Natural killer cell treated with Interleukin-12 subunit alpha and Interleukin-12 subunit beta and Interleukin-15 and Interleukin-18, amount 100 ng/mL, for 72 hours (primary cell): Measurements from ENCODE around the gene ANO3. TPM values are rescaled to one million over a fixed set of nuclear protein-coding genes. Genes with fewer than 3 reads are reported as not detected.

ENCODE experiments used
- ATAC-seq, 2 donors: fragments of 150-1000 bp; cut with Tn5 transposase in 1 of 2; sonication (Bioruptor Pico), chemical (Tn5 transposase) in 1 of 2; 2 replicates each; pipeline ENCODE4 v1.10.0; 2021
- DNase-seq: peaks from one replicate; pipeline ENCODE4 v3.0.0; 2022; ENCODE audit warnings: low spot score
- H3K27ac Mint-ChIP-seq, 2 donors: 1 replicate in 1 of 2; 2 replicates in 1 of 2; pipeline ENCODE4 v1.8.0; 2022; ENCODE audit warnings: mixed read lengths in 2 of 2, mild to moderate bottlenecking in 1 of 2, moderate library complexity in 1 of 2
- H3K27me3 Mint-ChIP-seq, 2 donors: 1 replicate in 1 of 2; 2 replicates in 1 of 2; pipeline ENCODE4 v1.8.0; 2022; ENCODE audit warnings: mixed read lengths in 2 of 2
- H3K36me3 Mint-ChIP-seq: one replicate; pipeline ENCODE4 v1.8.0; 2022; ENCODE audit warnings: mixed read lengths
- H3K4me1 Mint-ChIP-seq, 2 donors: 1 replicate in 1 of 2; 2 replicates in 1 of 2; pipeline ENCODE4 v1.8.0; 2022; ENCODE audit warnings: low read depth in 2 of 2, mixed read lengths in 2 of 2, mild to moderate bottlenecking in 1 of 2
- H3K4me3 Mint-ChIP-seq: one replicate; pipeline ENCODE4 v1.8.0; 2022; ENCODE audit warnings: mixed read lengths
- H3K9me3 Mint-ChIP-seq: 2 replicates; pipeline ENCODE4 v1.8.0; 2022; ENCODE audit warnings: mixed read lengths
- total RNA-seq, 2 donors: library from RNA; stranded (reverse); gene quantifications; one replicate each; pipeline ENCODE4 v1.2.3, GENCODE V29; 2022

The ANO3 gene
- total RNA-seq, 2 donors from 2014 or later = not detected

- Mint-ChIP-seq H3K36me3 (peaks cover 1% of the 10 kb centered on the region), H3K4me3 (no peak overlapping the region), H3K4me1 (no peaks in the 10 kb centered on the region), H3K9me3 (peaks cover 16% of the 10 kb centered on the region), H3K27me3 (no peaks in the 10 kb centered on the region), H3K27ac (no peak overlapping the region)
- no peak for DNase-seq
- no peak for ATAC-seq
Measured at GRCh38 chr11:26480041-26480440, 148.1 kb downstream of the ANO3 start.

- no peaks in the 10 kb centered on the region for H3K27me3 Mint-ChIP-seq
- peaks cover 8% of the 10 kb centered on the region for H3K36me3 Mint-ChIP-seq
- peaks cover 21% of the 10 kb centered on the region for H3K9me3 Mint-ChIP-seq
Measured at GRCh38 chr11:26483108-26483507, 151.2 kb downstream of the ANO3 start.

GRCh38 chr11:26490546-26490945, 158.6 kb downstream of the ANO3 start:
- ATAC-seq (no peak), DNase-seq (no peak)
- no peak overlapping the region for H3K4me3 Mint-ChIP-seq

More at GRCh38 chr11:26483108-26483507, 151.2 kb downstream of the ANO3 start:
- no peaks in the 10 kb centered on the region for H3K4me1 Mint-ChIP-seq
- no peak for DNase-seq
- no peak overlapping the region for H3K4me3 Mint-ChIP-seq
- no peak for ATAC-seq
- H3K27ac Mint-ChIP-seq = no peak overlapping the region

GRCh38 chr11:26493616-26494015, 161.7 kb downstream of the ANO3 start:
- peaks cover 17% of the 10 kb centered on the region for H3K9me3 Mint-ChIP-seq
- H3K27me3 Mint-ChIP-seq = no peaks in the 10 kb centered on the region
- no peak for DNase-seq
- no peak overlapping the region for H3K27ac Mint-ChIP-seq
- H3K4me1 Mint-ChIP-seq = no peaks in the 10 kb centered on the region
- H3K4me3 Mint-ChIP-seq = no peak overlapping the region
- no peak for ATAC-seq
- H3K36me3 Mint-ChIP-seq = no peaks in the 10 kb centered on the region

More at GRCh38 chr11:26490546-26490945, 158.6 kb downstream of the ANO3 start:
- no peaks in the 10 kb centered on the region for H3K4me1 Mint-ChIP-seq
- H3K27ac Mint-ChIP-seq = no peak overlapping the region
- H3K36me3 Mint-ChIP-seq = peaks cover 1% of the 10 kb centered on the region
- peaks cover 18% of the 10 kb centered on the region for H3K9me3 Mint-ChIP-seq
- no peaks in the 10 kb centered on the region for H3K27me3 Mint-ChIP-seq

- no peaks in the 10 kb centered on the region for H3K27me3 Mint-ChIP-seq
- no peak overlapping the region for H3K4me3 Mint-ChIP-seq
- no peak for DNase-seq
- ATAC-seq = no peak
- no peaks in the 10 kb centered on the region for H3K4me1 Mint-ChIP-seq
- peaks cover 4% of the 10 kb centered on the region for H3K36me3 Mint-ChIP-seq
- H3K9me3 Mint-ChIP-seq = peaks cover 13% of the 10 kb centered on the region
- no peak overlapping the region for H3K27ac Mint-ChIP-seq
Measured at GRCh38 chr11:26507229-26507628, 175.3 kb downstream of the ANO3 start.

- no peak for ATAC-seq
- H3K27ac Mint-ChIP-seq = no peak overlapping the region
- peaks cover 2% of the 10 kb centered on the region for H3K36me3 Mint-ChIP-seq
- H3K27me3 Mint-ChIP-seq = no peaks in the 10 kb centered on the region
- peaks cover 10% of the 10 kb centered on the region for H3K9me3 Mint-ChIP-seq
- H3K4me3 Mint-ChIP-seq = no peak overlapping the region
- no peak for DNase-seq
- H3K4me1 Mint-ChIP-seq = no peaks in the 10 kb centered on the region
Measured at GRCh38 chr11:26510164-26510563, 178.2 kb downstream of the ANO3 start.

- ATAC-seq (no peak), DNase-seq (no peak)
- Mint-ChIP-seq H3K27me3 (no peaks in the 10 kb centered on the region), H3K4me1 (no peaks in the 10 kb centered on the region), H3K27ac (no peak overlapping the region), H3K36me3 (no peaks in the 10 kb centered on the region), H3K4me3 (no peak overlapping the region), H3K9me3 (peaks cover 7% of the 10 kb centered on the region)
Measured at GRCh38 chr11:26510756-26511155, 178.8 kb downstream of the ANO3 start.

GRCh38 chr11:26512196-26512595, 180.3 kb downstream of the ANO3 start:
- H3K27me3 Mint-ChIP-seq = no peaks in the 10 kb centered on the region
- no peak overlapping the region for H3K27ac Mint-ChIP-seq
- no peaks in the 10 kb centered on the region for H3K4me1 Mint-ChIP-seq
- H3K36me3 Mint-ChIP-seq = no peaks in the 10 kb centered on the region
- ATAC-seq (no peak), DNase-seq (no peak)
- H3K9me3 Mint-ChIP-seq = peaks cover 7% of the 10 kb centered on the region
- no peak overlapping the region for H3K4me3 Mint-ChIP-seq

GRCh38 chr11:26519469-26519868, 187.5 kb downstream of the ANO3 start:
- Mint-ChIP-seq H3K4me3 (no peak overlapping the region), H3K4me1 (no peaks in the 10 kb centered on the region), H3K36me3 (no peaks in the 10 kb centered on the region), H3K27ac (no peak overlapping the region), H3K27me3 (no peaks in the 10 kb centered on the region), H3K9me3 (peaks cover 3% of the 10 kb centered on the region)
- DNase-seq = no peak
- ATAC-seq = no peak

- Mint-ChIP-seq H3K36me3 (no peaks in the 10 kb centered on the region), H3K9me3 (peaks cover 3% of the 10 kb centered on the region), H3K27me3 (no peaks in the 10 kb centered on the region), H3K27ac (no peak overlapping the region), H3K4me1 (no peaks in the 10 kb centered on the region), H3K4me3 (no peak overlapping the region)
- DNase-seq (no peak), ATAC-seq (no peak)
Measured at GRCh38 chr11:26522912-26523610, 191.1 kb downstream of the ANO3 start.

GRCh38 chr11:26527685-26528084, 195.8 kb downstream of the ANO3 start:
- Mint-ChIP-seq H3K27me3 (no peaks in the 10 kb centered on the region), H3K4me1 (no peaks in the 10 kb centered on the region), H3K4me3 (no peak overlapping the region), H3K27ac (no peak overlapping the region), H3K9me3 (peaks cover 3% of the 10 kb centered on the region), H3K36me3 (no peaks in the 10 kb centered on the region)
- no peak for DNase-seq
- no peak for ATAC-seq

GRCh38 chr11:26537341-26537740, 205.4 kb downstream of the ANO3 start:
- peaks cover 13% of the 10 kb centered on the region for H3K9me3 Mint-ChIP-seq
- H3K27me3 Mint-ChIP-seq = no peaks in the 10 kb centered on the region
- peaks cover 11% of the 10 kb centered on the region for H3K36me3 Mint-ChIP-seq
- no peak overlapping the region for H3K4me3 Mint-ChIP-seq
- no peaks in the 10 kb centered on the region for H3K4me1 Mint-ChIP-seq
- no peak for ATAC-seq
- H3K27ac Mint-ChIP-seq = no peak overlapping the region
- no peak for DNase-seq

GRCh38 chr11:26539517-26539916, 207.6 kb downstream of the ANO3 start:
- Mint-ChIP-seq H3K27me3 (no peaks in the 10 kb centered on the region), H3K4me1 (no peaks in the 10 kb centered on the region), H3K9me3 (peaks cover 4% of the 10 kb centered on the region), H3K4me3 (no peak overlapping the region), H3K27ac (no peak overlapping the region), H3K36me3 (peaks cover 6% of the 10 kb centered on the region)
- DNase-seq = no peak
- ATAC-seq = no peak

GRCh38 chr11:26541870-26542269, 209.9 kb downstream of the ANO3 start:
- Mint-ChIP-seq H3K4me3 (no peak overlapping the region), H3K36me3 (peaks cover 6% of the 10 kb centered on the region), H3K9me3 (peaks cover 4% of the 10 kb centered on the region), H3K27me3 (no peaks in the 10 kb centered on the region), H3K4me1 (no peaks in the 10 kb centered on the region), H3K27ac (no peak overlapping the region)
- DNase-seq = no peak
- no peak for ATAC-seq

GRCh38 chr11:26549176-26549575, 217.2 kb downstream of the ANO3 start:
- DNase-seq (no peak), ATAC-seq (no peak)
- Mint-ChIP-seq H3K4me3 (no peak overlapping the region), H3K4me1 (no peaks in the 10 kb centered on the region), H3K27ac (no peak overlapping the region), H3K27me3 (no peaks in the 10 kb centered on the region), H3K36me3 (no peaks in the 10 kb centered on the region), H3K9me3 (no peaks in the 10 kb centered on the region)
